HepG2 (cell line): ENCODE results near the gene MYLK2. TPM values are rescaled to one million over a fixed set of nuclear protein-coding genes. Genes with fewer than 3 reads are reported as not detected.
A peak's percentile ranks its signal among the peaks of the same experiment; 100 is the strongest.

ENCODE experiments used
- AHR ChIP-seq: IDR thresholded peaks from 2 replicates; pipeline ENCODE4 v1.6.1; 2018; ENCODE audit warnings: missing genetic modification reagents, missing compliant biosample characterization
- EHMT2 ChIP-seq: fragments of 200-600 bp; sonication (generic); IDR thresholded peaks from 2 replicates; pipeline ENCODE4 v1.7.0; 2017; ENCODE audit warnings: antibody characterized with exemption, low read depth, low read length, borderline replicate concordance
- IRF1 ChIP-seq: sonication (generic); formaldehyde crosslinking; IDR thresholded peaks from 2 replicates; pipeline ENCODE4 v1.4.0; 2020; ENCODE audit warnings: low read depth, mild to moderate bottlenecking, missing genetic modification reagents
- SMARCE1 ChIP-seq: fragments of 450-650 bp; IDR thresholded peaks from 2 replicates; pipeline ENCODE4 v1.6.1; 2017; ENCODE audit warnings: borderline replicate concordance
- TFE3 ChIP-seq: IDR thresholded peaks from 2 replicates; pipeline ENCODE4 v1.6.1; 2016
- ZNF136 ChIP-seq: sonication (generic); formaldehyde crosslinking; IDR thresholded peaks from 2 replicates; pipeline ENCODE4 v1.8.1; 2022; ENCODE audit warnings: low read depth, mild to moderate bottlenecking, moderate library complexity, missing genetic modification reagents
- ZNF264 ChIP-seq: sonication (generic); formaldehyde crosslinking; IDR thresholded peaks from 2 replicates; pipeline ENCODE4 v1.4.0; 2020; ENCODE audit warnings: missing genetic modification reagents
- ZNF530 ChIP-seq: sonication (generic); formaldehyde crosslinking; IDR thresholded peaks from 2 replicates; pipeline ENCODE4 v1.5.0; 2020; ENCODE audit warnings: low read depth, mild to moderate bottlenecking, missing genetic modification reagents
- ZNF574 ChIP-seq: sonication (generic); formaldehyde crosslinking; IDR thresholded peaks from 2 replicates; pipeline ENCODE4 v1.4.0; 2020; ENCODE audit warnings: missing genetic modification reagents
- polyA plus RNA-seq, 8 experiments: library from polyadenylated mRNA; depleted of rRNA in 3 of 8; stranded (reverse) in 7 of 8; unstranded in 1 of 8; fragments of >200 nt; fragmentation: Illumina TruSeq in 4 of 8; extraction: Trizol in 4 of 8; gene quantifications; 2 replicates each; pipeline versions ENCODE4 v1.2.1 to v1.2.3, GENCODE V29; 2011 to 2016; ENCODE audit warnings: low read depth in 4 of 8, missing spikeins in 1 of 8, mixed read lengths in 1 of 8; ENCODE audit not compliant: insufficient read depth in 1 of 8
- total RNA-seq, 5 experiments: library from RNA; depleted of rRNA; stranded (reverse); fragments of >200 nt; fragmentation: Illumina TruSeq; extraction: Trizol; gene quantifications; 2 replicates each; pipeline ENCODE4 v1.2.3, GENCODE V29; 2016; ENCODE audit warnings: low read depth in 1 of 5
- TF ChIP-seq, protein P1 (sequence below): sonication (generic); formaldehyde crosslinking; IDR thresholded peaks from 2 replicates; pipeline ENCODE4 v1.4.0; 2020; ENCODE audit warnings: missing genetic modification reagents, borderline replicate concordance
- TF ChIP-seq, protein P2 (sequence below): sonication (generic); formaldehyde crosslinking; IDR thresholded peaks from 2 replicates; pipeline ENCODE4 v1.4.0; 2020; ENCODE audit warnings: missing genetic modification reagents
- TF ChIP-seq, protein P3 (sequence below): sonication (generic); formaldehyde crosslinking; IDR thresholded peaks from 2 replicates; pipeline ENCODE4 v1.4.0; 2020; ENCODE audit warnings: mild to moderate bottlenecking, missing genetic modification reagents

The MYLK2 gene
- total and polyA plus RNA-seq, 2 of the 13 experiments (the other 11 are each of a cell fraction or from before 2014, with no cell fraction given) = 0.27 TPM; not detected in 1

DNA sequence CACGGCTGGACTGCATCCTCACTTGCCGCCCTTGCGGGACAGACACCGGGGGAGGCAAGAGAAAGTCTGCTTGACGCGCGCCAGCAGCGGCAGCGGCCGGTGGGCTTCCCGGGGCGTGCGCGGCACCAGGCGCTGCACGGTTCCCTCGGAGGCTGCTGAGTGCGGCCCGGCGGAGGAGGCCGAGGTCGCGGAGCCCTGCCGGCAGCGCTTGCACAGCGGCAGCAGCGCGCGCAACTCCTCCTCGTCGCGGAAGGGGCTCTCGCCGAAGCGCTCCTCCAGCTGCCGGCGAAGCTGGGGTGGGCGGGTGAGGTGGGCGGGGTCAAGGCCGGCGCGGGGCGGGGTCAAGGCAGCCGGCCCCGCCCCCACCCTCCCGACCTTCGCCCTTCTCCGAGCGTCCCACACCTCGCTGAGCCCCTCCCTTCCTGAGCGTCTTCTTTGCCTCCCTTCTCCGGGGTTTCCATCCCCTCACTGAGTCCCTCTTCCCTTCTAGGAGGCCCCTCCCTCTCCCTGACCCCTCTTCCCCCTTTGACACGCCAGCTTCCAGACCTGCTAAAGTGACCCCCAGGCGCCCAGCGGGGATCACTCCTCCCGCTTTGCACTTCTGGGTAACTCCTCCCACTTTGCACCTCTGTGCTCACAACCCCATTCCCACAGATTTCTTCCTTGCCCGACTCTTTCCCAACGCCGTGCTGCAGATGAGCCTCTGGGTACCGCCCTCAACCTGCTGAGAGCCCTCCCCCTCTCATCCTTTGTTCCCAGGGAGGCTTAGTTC is 42.4 kb downstream of the MYLK2 start (continued):
- TF ChIP-seq, protein P1, sequence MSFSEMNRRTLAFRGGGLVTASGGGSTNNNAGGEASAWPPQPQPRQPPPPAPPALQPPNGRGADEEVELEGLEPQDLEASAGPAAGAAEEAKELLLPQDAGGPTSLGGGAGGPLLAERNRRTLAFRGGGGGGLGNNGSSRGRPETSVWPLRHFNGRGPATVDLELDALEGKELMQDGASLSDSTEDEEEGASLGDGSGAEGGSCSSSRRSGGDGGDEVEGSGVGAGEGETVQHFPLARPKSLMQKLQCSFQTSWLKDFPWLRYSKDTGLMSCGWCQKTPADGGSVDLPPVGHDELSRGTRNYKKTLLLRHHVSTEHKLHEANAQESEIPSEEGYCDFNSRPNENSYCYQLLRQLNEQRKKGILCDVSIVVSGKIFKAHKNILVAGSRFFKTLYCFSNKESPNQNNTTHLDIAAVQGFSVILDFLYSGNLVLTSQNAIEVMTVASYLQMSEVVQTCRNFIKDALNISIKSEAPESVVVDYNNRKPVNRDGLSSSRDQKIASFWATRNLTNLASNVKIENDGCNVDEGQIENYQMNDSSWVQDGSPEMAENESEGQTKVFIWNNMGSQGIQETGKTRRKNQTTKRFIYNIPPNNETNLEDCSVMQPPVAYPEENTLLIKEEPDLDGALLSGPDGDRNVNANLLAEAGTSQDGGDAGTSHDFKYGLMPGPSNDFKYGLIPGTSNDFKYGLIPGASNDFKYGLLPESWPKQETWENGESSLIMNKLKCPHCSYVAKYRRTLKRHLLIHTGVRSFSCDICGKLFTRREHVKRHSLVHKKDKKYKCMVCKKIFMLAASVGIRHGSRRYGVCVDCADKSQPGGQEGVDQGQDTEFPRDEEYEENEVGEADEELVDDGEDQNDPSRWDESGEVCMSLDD = no peak
- TF ChIP-seq IRF1 (CRISPR knock-in tag) (no peak), TFE3 (CRISPR knock-in tag) (no peak), ZNF136 (no peak), AHR (CRISPR knock-in tag) (no peak), ZNF264 (CRISPR knock-in tag) (no peak), ZNF530 (CRISPR knock-in tag) (no peak), SMARCE1 (no peak), ZNF574 (peak; percentile 48), EHMT2 (no peak)
- TF ChIP-seq, protein P2, sequence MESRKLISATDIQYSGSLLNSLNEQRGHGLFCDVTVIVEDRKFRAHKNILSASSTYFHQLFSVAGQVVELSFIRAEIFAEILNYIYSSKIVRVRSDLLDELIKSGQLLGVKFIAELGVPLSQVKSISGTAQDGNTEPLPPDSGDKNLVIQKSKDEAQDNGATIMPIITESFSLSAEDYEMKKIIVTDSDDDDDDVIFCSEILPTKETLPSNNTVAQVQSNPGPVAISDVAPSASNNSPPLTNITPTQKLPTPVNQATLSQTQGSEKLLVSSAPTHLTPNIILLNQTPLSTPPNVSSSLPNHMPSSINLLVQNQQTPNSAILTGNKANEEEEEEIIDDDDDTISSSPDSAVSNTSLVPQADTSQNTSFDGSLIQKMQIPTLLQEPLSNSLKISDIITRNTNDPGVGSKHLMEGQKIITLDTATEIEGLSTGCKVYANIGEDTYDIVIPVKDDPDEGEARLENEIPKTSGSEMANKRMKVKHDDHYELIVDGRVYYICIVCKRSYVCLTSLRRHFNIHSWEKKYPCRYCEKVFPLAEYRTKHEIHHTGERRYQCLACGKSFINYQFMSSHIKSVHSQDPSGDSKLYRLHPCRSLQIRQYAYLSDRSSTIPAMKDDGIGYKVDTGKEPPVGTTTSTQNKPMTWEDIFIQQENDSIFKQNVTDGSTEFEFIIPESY (CRISPR knock-in tag) = no peak
- TF ChIP-seq, protein P3, sequence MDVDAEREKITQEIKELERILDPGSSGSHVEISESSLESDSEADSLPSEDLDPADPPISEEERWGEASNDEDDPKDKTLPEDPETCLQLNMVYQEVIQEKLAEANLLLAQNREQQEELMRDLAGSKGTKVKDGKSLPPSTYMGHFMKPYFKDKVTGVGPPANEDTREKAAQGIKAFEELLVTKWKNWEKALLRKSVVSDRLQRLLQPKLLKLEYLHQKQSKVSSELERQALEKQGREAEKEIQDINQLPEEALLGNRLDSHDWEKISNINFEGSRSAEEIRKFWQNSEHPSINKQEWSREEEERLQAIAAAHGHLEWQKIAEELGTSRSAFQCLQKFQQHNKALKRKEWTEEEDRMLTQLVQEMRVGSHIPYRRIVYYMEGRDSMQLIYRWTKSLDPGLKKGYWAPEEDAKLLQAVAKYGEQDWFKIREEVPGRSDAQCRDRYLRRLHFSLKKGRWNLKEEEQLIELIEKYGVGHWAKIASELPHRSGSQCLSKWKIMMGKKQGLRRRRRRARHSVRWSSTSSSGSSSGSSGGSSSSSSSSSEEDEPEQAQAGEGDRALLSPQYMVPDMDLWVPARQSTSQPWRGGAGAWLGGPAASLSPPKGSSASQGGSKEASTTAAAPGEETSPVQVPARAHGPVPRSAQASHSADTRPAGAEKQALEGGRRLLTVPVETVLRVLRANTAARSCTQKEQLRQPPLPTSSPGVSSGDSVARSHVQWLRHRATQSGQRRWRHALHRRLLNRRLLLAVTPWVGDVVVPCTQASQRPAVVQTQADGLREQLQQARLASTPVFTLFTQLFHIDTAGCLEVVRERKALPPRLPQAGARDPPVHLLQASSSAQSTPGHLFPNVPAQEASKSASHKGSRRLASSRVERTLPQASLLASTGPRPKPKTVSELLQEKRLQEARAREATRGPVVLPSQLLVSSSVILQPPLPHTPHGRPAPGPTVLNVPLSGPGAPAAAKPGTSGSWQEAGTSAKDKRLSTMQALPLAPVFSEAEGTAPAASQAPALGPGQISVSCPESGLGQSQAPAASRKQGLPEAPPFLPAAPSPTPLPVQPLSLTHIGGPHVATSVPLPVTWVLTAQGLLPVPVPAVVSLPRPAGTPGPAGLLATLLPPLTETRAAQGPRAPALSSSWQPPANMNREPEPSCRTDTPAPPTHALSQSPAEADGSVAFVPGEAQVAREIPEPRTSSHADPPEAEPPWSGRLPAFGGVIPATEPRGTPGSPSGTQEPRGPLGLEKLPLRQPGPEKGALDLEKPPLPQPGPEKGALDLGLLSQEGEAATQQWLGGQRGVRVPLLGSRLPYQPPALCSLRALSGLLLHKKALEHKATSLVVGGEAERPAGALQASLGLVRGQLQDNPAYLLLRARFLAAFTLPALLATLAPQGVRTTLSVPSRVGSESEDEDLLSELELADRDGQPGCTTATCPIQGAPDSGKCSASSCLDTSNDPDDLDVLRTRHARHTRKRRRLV = no peak
